ENCODE data around the gene PKN1. TPM values are rescaled to one million over a fixed set of nuclear protein-coding genes. Genes with fewer than 3 reads are reported as not detected.

Gene PKN1
- total and polyA plus RNA-seq, 9 of the 15 experiments (the other 6 are each of a cell fraction or from before 2014, with no cell fraction given): 0.30 to 228 (median 77.5) TPM

DNA sequence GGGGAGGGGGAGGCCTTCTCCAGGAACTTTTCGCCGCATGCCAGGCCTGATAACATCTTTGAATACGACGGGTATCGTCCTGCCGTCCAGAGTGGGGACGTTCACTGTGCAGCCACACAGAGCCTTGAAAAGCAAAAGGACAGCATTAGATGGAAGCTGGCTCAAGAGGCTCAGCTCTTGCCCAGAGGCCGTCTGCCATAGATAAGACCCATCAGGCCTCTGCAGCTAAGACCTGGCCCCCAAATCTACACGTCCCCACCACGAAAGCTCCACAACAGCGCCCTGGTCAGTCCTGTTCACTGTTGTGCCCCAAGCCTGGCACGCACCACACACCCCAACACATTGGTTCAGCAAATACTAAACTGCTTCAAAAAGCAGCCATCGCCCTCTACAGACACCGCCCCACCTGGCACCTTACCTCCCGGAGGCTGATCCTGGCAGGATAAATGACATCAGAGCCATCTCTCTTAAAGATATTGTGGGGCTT, 83.0 kb downstream of the PKN1 start:
- H3K9me3 ChIP-seq (replicated peaks; ENCODE audit: control insufficient read depth, insufficient read depth, low read depth, low read length): no peaks in the 10 kb centered on the region
- ChIA-PET CTCF (ENCODE audit: low intra/inter-chr PET ratio) (interaction anchor here (0.7 kb wide), 1 partner anchor 10 kb away, joined by 3 read pairs; no protein-coding TSS in a partner anchor), POLR2A (interaction anchor here (0.6 to 6.3 kb wide), 8 partner anchors 10 to 443 kb away, joined by 3 to 70 read pairs (median 4); partner anchors contain the start of gene GIPC1)
- H3K27ac ChIP-seq (ENCODE audit: extremely low read depth, low read depth, low read length): peak overlapping the region; percentile 35; the same call in 1 of the 3 replicates
- peaks cover 38% of the 10 kb centered on the region for H3K36me3 ChIP-seq (ENCODE audit: control insufficient read depth, insufficient read depth, low read length)
- no peak for DNase-seq (ENCODE audit: extremely low read depth in 1 of 4, low spot score in 3 of 4)
- no peaks in the 10 kb centered on the region for H3K27me3 ChIP-seq (ENCODE audit: control insufficient read depth in 2 of 2, insufficient read depth in 2 of 2, low read length in 2 of 2)
- BruUV-seq (replicated peaks): no TSS peak
- intact Hi-C loops (cut with micrococcal nuclease): loop anchor here (5.0 kb wide), 1 partner anchor 36 kb away; no protein-coding TSS in a partner anchor
- H2AFZ ChIP-seq (ENCODE audit: low read depth, low read length): no peak overlapping the region
- ATAC-seq: no peak
- WGBS (ENCODE audit: insufficient coverage, low coverage, missing lambda C conversion rate): 7% methylated on average over 15 of the region's 15 CpGs
- H3K4me3 ChIP-seq: peak overlapping the region; percentile 98
- peaks cover 47 to 55% of the 10 kb centered on the region in 2 experiments for H3K4me1 ChIP-seq (replicated peaks in 1 of 2; ENCODE audit: control insufficient read depth in 2 of 2, insufficient read depth in 2 of 2, low read length in 2 of 2)
- H3K9ac ChIP-seq (ENCODE audit: insufficient read depth in 1 of 2, low read depth in 2 of 2, low read length in 2 of 2): peak overlapping the region; percentile 96 to 100
- no peaks in the 10 kb centered on the region for H3K9me1 ChIP-seq (ENCODE audit: control insufficient read depth, insufficient read depth, low read length)
- peaks cover 45% of the 10 kb centered on the region for H3K79me2 ChIP-seq (ENCODE audit: control insufficient read depth, insufficient read depth, low read length)
- peak overlapping the region; percentile 99 for H3K4me2 ChIP-seq (ENCODE audit: insufficient read depth, low read length)
- in situ Hi-C loops (cut with MboI): no loop called here
- no peak for FAIRE-seq
- peaks cover 26% of the 10 kb centered on the region for H4K20me1 ChIP-seq (replicated peaks; ENCODE audit: control insufficient read depth, insufficient read depth, low read length)
- TF ChIP-seq CREM (IDR thresholded peaks at IDR 0.05; ENCODE audit: low read depth): 0 out of 2 replicates have a peak, but pooled peaks have one; percentile 8
- 0 out of 2 replicates have a peak, but pooled peaks have one; percentile 20 for TF ChIP-seq SIN3B (IDR thresholded peaks at IDR 0.05; ENCODE audit: low read depth)
- TF ChIP-seq HNRNPH1 (optimal IDR thresholded peaks at IDR 0.05; ENCODE audit: low read depth, low read length): no peak
- no peak for TF ChIP-seq RUNX1 (IDR thresholded peaks at IDR 0.05; ENCODE audit: low read depth)
- no peak for TF ChIP-seq ZNF324 (CRISPR knock-in tag; IDR thresholded peaks at IDR 0.05)
- TF ChIP-seq MYC (IDR thresholded peaks at IDR 0.05; ENCODE audit: low read depth, low read length): 0 out of 2 replicates have a peak, but pooled peaks have one; percentile 21
- TF ChIP-seq MYC (CRISPR knock-in tag; IDR thresholded peaks at IDR 0.05; ENCODE audit: borderline replicate concordance, low read depth): no peak
- peak; percentile 49 for TF ChIP-seq POLR2G (IDR thresholded peaks at IDR 0.05; ENCODE audit: low read depth, low read length)
- TF ChIP-seq CCNT2 (IDR thresholded peaks at IDR 0.05; ENCODE audit: borderline replicate concordance, extremely low read depth, insufficient read length, low read depth, low read length): peak; percentile 40
- no peak for TF ChIP-seq CBFB (CRISPR knock-in tag; IDR thresholded peaks at IDR 0.05)
- TF ChIP-seq, protein P1, sequence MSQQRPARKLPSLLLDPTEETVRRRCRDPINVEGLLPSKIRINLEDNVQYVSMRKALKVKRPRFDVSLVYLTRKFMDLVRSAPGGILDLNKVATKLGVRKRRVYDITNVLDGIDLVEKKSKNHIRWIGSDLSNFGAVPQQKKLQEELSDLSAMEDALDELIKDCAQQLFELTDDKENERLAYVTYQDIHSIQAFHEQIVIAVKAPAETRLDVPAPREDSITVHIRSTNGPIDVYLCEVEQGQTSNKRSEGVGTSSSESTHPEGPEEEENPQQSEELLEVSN (IDR thresholded peaks at IDR 0.05; ENCODE audit: borderline replicate concordance in 1 of 2, extremely low read depth in 1 of 2, insufficient read depth in 1 of 2, insufficient read length in 1 of 2, low read depth in 1 of 2, low read length in 1 of 2, poor library complexity in 1 of 2, severe bottlenecking in 1 of 2): no peak
- TF ChIP-seq PHTF2 (CRISPR knock-in tag; IDR thresholded peaks at IDR 0.05): peak; percentile 92; the same call in 1 of the 2 replicates
- TF ChIP-seq SAFB (IDR thresholded peaks at IDR 0.05; ENCODE audit: borderline replicate concordance, low read depth, low read length): no peak
- no peak for TF ChIP-seq KDM1A (IDR thresholded peaks at IDR 0.05)
